Loucy (cell line): ENCODE data around the gene RPH3AL.

Experiments used
- H2AFZ ChIP-seq: fragments of 200-600 bp; sonication (generic); 2 replicates; pipeline ENCODE4 v1.6.0; 2016; ENCODE audit warnings: antibody characterized with exemption, mild to moderate bottlenecking, low read length, moderate library complexity
- H3F3A ChIP-seq: fragments of 200-600 bp; 2 replicates; pipeline ENCODE4 v1.6.0; 2016; ENCODE audit warnings: antibody characterized with exemption, low read depth, mild to moderate bottlenecking
- H3K27me3 ChIP-seq: fragments of 200-600 bp; sonication (generic); 2 replicates; pipeline ENCODE4 v1.6.1; 2014; ENCODE audit warnings: low read length, mild to moderate bottlenecking; ENCODE audit not compliant: insufficient read depth, poor library complexity, severe bottlenecking
- H3K36me3 ChIP-seq: fragments of 200-600 bp; sonication (generic); 2 replicates; pipeline ENCODE4 v1.6.1; 2016; ENCODE audit warnings: low read length; ENCODE audit not compliant: insufficient read depth
- H3K4me1 ChIP-seq: fragments of 200-600 bp; sonication (generic); 2 replicates; pipeline ENCODE4 v1.5.1; 2014; ENCODE audit warnings: low read length, mild to moderate bottlenecking; ENCODE audit not compliant: insufficient read depth, poor library complexity, severe bottlenecking
- H3K4me2 ChIP-seq: fragments of 200-600 bp; sonication (generic); 2 replicates; pipeline ENCODE4 v1.6.0; 2014; ENCODE audit warnings: antibody characterized with exemption, low read length, low read depth, mild to moderate bottlenecking; ENCODE audit not compliant: poor library complexity, severe bottlenecking
- H3K4me3 ChIP-seq: fragments of 200-600 bp; sonication (generic); 2 replicates; pipeline ENCODE4 v1.5.1; 2014; ENCODE audit warnings: low read length, mild to moderate bottlenecking, mixed read lengths; ENCODE audit not compliant: poor library complexity, severe bottlenecking
- H3K79me2 ChIP-seq: fragments of 200-600 bp; sonication (generic); 2 replicates; pipeline ENCODE4 v1.6.1; 2014; ENCODE audit warnings: low read length; ENCODE audit not compliant: insufficient read depth
- H3K9ac ChIP-seq: fragments of 200-600 bp; sonication (generic); 2 replicates; pipeline ENCODE4 v1.6.0; 2014; ENCODE audit warnings: mild to moderate bottlenecking, low read depth, low read length, moderate library complexity; ENCODE audit not compliant: poor library complexity, severe bottlenecking
- H3K9me2 ChIP-seq: fragments of 200-600 bp; sonication (generic); replicated peaks from 2 replicates; pipeline ENCODE4 v1.6.1; 2016; ENCODE audit warnings: low read depth, low read length, mixed read lengths
- H3K9me3 ChIP-seq: fragments of 200-600 bp; sonication (generic); 2 replicates; pipeline ENCODE4 v1.6.1; 2014; ENCODE audit warnings: mild to moderate bottlenecking, antibody characterized with exemption, low read length, low read depth; ENCODE audit not compliant: insufficient read depth
- H4K20me1 ChIP-seq: fragments of 200-600 bp; sonication (generic); 2 replicates; pipeline ENCODE4 v1.6.0; 2014; ENCODE audit warnings: antibody characterized with exemption, low read length, mild to moderate bottlenecking; ENCODE audit not compliant: insufficient read depth, poor library complexity, severe bottlenecking
- EZH2phosphoT487 ChIP-seq: fragments of 200-600 bp; IDR thresholded peaks from 2 replicates; pipeline ENCODE4 v1.6.1; 2018; ENCODE audit warnings: antibody characterized with exemption, mild to moderate bottlenecking, moderate library complexity, borderline replicate concordance
- TF ChIP-seq, protein P1 (sequence below): fragments of 200-600 bp; sonication (generic); conservative IDR thresholded peaks from 2 replicates; pipeline ENCODE4 v1.5.1; 2014; ENCODE audit warnings: mild to moderate bottlenecking, antibody characterized with exemption, low read length

The RPH3AL gene

DNA sequence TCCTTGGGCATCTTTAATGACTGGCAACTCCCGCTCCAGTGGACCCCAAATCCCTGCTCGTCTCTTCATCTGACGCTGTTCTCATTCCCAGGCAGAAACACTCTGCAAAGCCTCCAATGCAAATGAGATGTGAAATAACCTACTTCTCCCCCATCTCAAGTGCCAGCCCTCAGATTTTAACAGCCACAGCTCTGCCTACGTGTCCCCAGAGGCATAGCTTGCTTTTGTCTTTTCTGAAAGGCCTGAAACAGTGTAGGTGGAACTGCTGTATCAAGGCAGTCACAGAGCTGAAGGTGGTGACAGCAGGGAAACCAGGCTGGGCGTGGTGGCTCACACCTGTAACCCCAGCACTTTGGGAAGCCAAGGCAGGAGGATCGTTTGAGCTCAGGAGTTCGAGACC, 14.7 kb downstream of the RPH3AL start:
- Histone ChIP-seq H3K27me3 (no peaks in the 10 kb centered on the region), H3K4me2 (no peak overlapping the region), H3K79me2 (no peaks in the 10 kb centered on the region), H3K36me3 (no peaks in the 10 kb centered on the region), H4K20me1 (no peaks in the 10 kb centered on the region), H3K4me3 (no peak overlapping the region), H3K9ac (no peak overlapping the region), H3K4me1 (no peaks in the 10 kb centered on the region), H2AFZ (no peak overlapping the region), H3K9me2 (no peaks in the 10 kb centered on the region), H3K9me3 (no peaks in the 10 kb centered on the region), H3F3A (no peaks in the 10 kb centered on the region)
- TF ChIP-seq, protein P1, sequence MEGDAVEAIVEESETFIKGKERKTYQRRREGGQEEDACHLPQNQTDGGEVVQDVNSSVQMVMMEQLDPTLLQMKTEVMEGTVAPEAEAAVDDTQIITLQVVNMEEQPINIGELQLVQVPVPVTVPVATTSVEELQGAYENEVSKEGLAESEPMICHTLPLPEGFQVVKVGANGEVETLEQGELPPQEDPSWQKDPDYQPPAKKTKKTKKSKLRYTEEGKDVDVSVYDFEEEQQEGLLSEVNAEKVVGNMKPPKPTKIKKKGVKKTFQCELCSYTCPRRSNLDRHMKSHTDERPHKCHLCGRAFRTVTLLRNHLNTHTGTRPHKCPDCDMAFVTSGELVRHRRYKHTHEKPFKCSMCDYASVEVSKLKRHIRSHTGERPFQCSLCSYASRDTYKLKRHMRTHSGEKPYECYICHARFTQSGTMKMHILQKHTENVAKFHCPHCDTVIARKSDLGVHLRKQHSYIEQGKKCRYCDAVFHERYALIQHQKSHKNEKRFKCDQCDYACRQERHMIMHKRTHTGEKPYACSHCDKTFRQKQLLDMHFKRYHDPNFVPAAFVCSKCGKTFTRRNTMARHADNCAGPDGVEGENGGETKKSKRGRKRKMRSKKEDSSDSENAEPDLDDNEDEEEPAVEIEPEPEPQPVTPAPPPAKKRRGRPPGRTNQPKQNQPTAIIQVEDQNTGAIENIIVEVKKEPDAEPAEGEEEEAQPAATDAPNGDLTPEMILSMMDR, result no peak
- no peak for TF ChIP-seq EZH2phosphoT487

DNA sequence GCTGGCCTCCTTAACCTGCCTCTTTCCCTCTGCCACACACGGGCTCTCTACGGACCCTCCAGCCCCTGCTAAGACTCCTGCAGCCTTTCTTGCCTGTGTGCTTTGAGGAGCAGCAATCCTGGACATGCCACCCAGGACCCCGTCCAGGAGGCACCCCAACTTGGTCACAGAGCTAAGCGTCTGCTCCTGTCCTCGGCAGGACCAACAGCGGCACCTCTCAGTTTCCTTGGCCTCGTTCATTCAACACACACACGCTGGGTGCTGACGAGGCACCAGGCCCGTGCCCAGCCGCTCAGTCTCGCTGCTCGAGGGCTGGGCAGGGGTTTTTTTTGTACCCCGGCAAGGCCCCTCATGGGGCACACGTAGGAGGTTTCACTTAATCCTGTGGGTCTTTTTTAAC, 15.2 kb downstream of the RPH3AL start:
- H3K9ac ChIP-seq, result no peak overlapping the region

DNA sequence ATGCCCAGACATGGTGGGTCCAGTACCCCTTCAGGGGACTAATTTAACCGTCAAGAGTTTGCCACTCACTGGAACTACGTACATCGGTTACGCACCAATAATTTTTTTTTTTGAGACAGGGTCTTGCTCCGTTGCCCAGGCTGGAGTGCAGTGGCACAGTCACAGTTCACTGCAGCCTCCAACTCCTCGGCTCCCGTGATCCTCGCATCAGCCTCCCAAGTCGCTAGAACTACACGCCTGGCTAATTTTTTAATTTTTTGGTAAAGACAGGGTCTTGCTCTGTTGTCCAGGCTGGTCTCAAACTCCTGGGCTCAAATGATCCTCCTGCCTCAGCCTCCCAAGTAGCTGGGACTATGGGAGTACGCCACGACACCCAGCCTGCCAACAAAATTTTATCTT, 15.6 kb downstream of the RPH3AL start:
- TF ChIP-seq, protein P1, result no peak
- TF ChIP-seq EZH2phosphoT487, result no peak
- no peaks in the 10 kb centered on the region for H3K36me3 ChIP-seq
- H3K4me1 ChIP-seq, result no peaks in the 10 kb centered on the region
- no peak overlapping the region for H3K9ac ChIP-seq
- H4K20me1 ChIP-seq, result no peaks in the 10 kb centered on the region
- no peaks in the 10 kb centered on the region for H3F3A ChIP-seq
- H3K9me3 ChIP-seq, result no peaks in the 10 kb centered on the region
- H3K9me2 ChIP-seq, result no peaks in the 10 kb centered on the region
- H2AFZ ChIP-seq, result no peak overlapping the region
- H3K79me2 ChIP-seq, result no peaks in the 10 kb centered on the region
- no peaks in the 10 kb centered on the region for H3K27me3 ChIP-seq
- no peak overlapping the region for H3K4me3 ChIP-seq
- H3K4me2 ChIP-seq, result no peak overlapping the region

More for the DNA sequence above, 15.2 kb downstream of the RPH3AL start:
- Histone ChIP-seq H4K20me1 (no peaks in the 10 kb centered on the region), H2AFZ (no peak overlapping the region), H3F3A (no peaks in the 10 kb centered on the region), H3K9me3 (no peaks in the 10 kb centered on the region), H3K9me2 (no peaks in the 10 kb centered on the region), H3K36me3 (no peaks in the 10 kb centered on the region), H3K4me2 (no peak overlapping the region), H3K27me3 (no peaks in the 10 kb centered on the region), H3K4me1 (no peaks in the 10 kb centered on the region), H3K79me2 (no peaks in the 10 kb centered on the region), H3K4me3 (no peak overlapping the region)
- no peak for TF ChIP-seq EZH2phosphoT487
- TF ChIP-seq, protein P1, result no peak
